Activated CD8-positive, alpha-beta memory T cell treated with anti-CD3 and anti-CD28 coated beads, Interleukin-2, amount 50 U/mL, for 48 hours (primary cell): ENCODE data around the gene FRY.

Source experiments
- DNase-seq: peaks from one replicate; pipeline ENCODE4 v3.0.0-alpha.2; 2020

Gene FRY

DNA sequence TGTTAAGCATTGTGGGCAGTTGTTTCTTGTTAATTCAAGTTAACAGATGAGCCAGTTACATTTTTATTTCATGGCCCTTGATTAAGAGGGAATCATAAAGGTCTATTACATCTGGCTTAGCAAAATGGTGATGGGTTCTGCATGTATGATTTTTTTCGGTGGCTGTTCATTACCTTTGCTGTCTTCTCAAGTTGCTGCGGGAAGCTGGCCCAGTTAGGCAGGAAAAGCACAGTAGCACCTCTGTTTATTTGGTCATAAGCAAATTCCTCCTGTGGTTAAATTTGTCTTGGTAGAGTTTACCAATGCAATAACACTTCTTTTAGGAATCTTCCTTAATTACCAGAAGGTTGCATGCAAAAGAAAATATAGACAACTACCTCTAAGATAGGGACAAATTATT lies 104.5 kb downstream of the FRY start:
- no peak for DNase-seq

DNA sequence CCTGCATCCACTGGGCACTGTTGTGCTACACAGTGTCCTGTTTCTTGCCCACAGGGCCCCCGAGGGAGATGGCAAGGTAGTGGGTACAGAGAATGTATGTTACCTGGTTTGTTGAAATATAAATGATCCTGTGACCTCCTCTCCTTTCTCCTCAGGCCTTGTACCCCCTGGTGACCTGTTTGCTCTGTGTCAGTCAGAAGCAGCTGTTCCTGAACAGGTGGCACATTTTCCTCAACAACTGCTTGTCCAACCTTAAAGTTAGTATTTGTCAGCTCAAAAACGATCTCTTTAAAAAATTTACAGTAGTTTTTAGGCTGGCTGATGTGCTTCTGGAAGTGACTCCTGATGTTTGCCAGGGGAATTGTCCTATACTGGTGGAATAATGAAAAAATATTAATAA lies 105.1 kb downstream of the FRY start:
- no peak for DNase-seq

DNA sequence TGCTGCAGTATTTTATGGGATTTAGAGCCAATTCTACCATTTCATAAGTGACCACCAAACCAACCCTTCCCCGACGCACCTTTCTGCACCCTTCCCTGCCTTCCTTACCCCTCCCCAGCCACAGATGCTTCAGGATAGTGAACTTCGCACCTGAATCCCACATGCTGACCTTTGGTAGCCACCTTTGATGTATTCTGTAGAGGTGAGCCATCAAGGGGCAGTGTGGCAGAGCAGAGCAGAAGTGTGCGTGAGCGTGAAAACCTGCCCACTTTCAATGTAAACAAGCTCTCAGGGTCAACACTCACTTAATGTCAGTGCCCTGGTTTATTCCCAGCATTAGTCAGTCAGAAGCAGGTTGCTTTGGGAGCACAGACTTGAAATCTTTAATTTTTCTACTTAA lies 107.7 kb downstream of the FRY start:
- DNase-seq: no peak

DNA sequence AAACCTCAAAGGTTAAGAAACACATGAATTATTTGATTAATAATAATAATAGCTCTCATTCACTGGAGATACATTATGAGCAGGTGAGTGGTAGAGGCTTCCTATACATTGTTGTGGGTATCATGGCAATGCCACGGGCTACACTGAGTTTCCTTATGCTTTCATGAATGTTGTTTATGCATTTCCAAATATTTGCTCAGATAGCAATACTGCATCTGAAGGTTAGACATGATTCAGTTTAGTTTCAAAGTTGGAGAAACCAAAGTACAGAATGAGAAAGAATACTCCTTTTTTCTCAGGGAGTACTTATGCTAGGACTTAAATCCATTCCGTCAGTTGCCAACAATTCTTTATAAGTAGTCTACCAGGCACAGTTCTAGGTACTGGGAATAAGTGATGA lies 108.5 kb downstream of the FRY start:
- no peak for DNase-seq

DNA sequence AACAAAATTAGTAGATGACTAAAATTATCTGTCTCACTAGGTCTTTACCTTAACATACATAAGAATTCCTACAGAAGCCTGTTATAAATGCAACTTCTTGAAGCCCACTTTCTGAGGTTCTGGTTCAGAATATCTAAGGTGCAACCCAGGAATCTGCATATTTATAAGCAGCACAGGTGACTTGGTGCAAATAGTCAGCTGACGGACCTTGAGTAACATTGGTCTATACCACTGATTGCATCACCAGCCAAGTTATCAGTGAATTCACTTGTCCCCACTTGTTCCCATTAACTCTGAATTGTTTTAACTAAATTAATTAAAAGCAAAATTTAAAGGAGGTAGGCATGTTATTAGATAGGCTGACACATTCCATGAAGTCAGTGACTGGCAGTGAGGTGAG lies 109.9 kb downstream of the FRY start:
- no peak for DNase-seq

DNA sequence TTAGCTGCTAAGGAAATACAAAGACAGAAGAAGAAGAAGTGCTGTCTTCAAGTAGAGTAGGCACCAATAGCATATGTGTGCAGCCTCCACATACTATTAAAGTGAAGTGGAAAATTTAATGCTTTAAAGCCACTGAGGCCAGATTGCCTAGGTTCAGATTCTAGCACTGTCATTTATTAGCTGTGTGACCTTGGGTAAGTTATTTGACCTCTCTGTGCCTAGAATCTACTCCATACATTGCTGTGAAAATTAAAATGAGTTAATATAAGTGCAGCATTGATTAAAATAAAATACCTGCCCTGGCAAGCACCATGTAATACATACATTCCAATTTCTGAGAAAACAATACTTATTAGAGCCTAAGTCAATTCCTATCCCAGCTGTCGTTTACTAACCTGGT lies 110.5 kb downstream of the FRY start:
- DNase-seq: no peak

DNA sequence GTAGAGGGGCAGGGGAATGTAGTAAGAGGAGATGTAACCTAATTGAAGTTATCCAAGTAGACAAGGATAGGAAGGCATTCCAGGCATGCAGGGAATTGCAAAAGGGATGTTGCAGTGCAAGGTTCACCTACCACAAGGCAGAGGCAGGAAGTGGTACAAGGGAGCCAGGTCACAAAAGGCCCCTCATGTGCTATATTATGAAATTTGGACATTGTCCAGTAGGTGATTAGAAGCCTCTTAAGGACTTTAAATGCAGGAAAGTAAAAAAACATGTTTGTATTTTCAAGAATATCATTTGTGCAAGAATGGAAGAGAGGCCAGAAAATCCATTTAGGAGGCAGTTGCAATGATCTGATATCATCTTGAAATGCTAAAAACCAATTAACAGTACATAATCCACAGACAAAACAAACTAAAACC lies 111.4 kb downstream of the FRY start:
- no peak for DNase-seq

DNA sequence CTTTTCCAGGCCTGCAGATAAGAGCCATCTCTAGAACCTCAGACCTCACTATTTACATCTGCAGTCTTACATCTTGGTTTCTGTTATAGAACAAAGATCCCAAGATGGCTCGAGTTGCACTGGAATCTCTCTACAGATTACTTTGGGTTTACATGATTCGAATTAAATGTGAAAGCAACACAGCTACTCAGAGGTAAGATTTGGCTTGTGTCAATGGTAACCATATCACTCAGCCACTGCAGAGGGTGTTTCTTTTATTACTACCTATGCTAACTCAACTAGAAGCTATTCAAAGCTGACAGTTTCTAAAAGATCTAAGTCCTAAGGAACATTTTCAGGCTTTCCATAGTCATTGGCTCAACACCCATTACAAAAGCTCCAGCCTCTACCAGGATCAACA lies 115.6 kb downstream of the FRY start:
- no peak for DNase-seq

DNA sequence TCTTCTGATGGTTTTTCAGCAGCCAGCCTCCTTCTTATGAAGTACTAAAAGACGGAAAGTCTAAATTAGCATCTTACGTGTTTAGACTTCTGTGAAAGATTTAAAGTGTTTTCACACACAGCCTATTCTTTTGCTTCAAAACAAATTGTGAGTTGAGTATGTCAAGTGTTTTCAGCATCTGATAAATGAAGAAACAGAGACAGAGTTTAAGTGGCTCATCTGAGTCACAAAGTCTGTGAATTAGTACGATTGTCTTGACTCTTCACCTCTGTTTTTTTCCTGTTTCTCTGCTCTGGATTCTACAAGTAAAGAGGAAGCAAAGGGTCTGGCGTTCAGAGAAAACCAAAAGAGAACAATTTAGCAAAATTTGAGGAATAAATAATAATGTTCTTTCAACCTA lies 116.4 kb downstream of the FRY start:
- DNase-seq: no peak

DNA sequence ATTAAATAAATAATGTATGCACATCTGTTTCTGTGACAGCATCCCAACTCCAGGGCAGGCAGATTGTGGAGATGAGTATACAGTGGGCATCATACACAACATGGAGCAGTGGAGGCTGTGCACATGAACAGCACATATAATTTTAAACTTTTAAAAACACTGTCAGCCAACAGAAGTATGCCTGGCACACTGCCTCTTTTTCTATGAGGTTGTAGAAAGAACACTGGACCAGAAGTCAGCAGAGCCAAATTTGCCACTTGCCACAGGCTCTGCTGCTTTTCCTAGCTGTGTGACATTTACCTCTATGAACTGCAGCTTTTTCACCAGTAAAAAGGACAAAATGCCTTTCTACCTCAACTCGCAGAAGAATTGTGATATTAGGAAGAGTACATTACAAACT lies 118.7 kb downstream of the FRY start:
- DNase-seq: no peak

DNA sequence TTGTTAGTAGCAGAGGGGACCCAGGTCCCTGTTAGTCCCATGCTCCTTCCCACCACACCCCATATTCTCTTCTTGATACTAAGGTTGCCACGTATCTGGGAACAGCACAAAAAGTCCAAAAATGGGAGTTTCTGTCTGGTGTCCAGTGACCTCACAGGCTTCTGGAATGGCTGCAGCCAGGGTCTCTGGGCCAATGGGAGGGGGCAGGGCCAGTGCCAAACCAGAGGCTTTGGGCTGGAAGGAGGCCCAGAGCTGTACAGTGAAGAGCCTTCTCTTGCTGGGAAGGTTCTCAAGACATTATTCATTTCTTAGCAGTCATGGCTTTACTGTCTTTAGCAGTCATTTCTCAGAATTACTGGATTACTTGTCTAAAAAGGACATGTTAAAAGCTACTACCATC lies 119.2 kb downstream of the FRY start:
- no peak for DNase-seq

DNA sequence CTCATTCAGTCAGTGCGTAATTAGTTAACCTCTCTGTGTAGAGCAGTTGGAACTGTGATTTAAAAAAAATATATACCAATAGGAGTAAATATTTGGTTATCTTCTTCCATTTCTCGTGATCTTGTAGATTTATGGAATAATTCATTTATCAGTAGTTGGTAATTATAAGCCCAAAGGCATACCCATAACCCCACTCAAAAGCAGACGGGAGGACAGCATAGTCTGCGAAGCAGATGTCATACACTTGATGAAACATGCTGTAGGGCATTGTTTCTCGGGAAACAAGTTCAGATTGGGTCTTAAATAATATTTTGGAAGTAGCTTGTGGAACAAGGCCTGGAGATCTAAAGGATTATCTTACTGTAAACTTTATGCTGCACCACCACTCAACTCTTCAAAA lies 119.7 kb downstream of the FRY start:
- DNase-seq: no peak

DNA sequence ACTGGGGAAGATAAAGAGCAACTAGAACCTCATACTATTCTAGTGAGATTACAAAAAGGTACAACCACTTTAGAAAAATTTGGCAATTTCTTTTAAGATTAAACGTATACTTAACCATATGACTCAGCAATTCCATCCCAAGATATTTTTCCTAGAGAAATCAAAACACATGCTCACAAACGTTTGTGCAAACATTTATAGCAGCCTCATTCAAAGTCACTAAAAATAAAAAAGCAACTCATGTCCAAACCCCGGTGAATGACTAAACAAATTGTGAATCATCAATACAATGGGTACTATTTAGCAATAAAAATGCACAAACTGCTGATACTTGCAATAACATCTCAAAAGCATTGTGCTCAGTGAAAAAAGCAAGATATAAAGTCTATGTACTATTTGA lies 121.5 kb downstream of the FRY start:
- DNase-seq: no peak

DNA sequence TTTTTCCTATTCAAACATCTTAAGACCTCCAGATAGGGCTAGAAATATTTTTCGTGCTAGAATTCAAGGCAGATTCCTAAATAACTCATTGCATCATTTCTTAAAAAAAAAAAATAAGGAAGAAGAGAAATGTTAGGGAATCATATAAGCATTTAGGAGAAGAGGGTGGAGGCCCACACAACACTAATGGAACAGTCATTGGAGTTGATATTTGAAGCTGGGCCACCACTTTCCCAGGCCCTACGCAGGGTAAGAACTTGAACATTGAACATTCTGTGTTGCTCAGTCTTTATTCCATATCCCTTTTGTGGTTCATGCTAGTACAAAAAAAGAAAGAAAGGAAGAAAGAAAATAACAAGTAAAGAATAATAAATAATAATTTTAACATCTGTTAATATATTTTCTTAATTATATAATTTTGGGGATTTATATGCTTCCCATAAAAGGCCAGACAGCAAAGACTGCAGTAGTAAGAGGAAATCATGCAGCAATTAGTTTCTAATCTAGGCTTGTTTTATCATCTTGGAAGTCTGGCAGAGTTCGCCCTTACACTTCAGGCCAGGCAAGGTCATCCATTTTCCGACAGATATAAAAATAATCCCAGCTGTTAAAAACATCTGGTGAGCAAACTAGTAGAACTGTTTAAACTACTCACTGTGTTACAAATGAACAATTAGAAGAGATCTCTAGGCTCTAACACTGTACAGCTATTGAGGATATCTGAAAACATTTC lies 127.7 kb downstream of the FRY start:
- DNase-seq: no peak

DNA sequence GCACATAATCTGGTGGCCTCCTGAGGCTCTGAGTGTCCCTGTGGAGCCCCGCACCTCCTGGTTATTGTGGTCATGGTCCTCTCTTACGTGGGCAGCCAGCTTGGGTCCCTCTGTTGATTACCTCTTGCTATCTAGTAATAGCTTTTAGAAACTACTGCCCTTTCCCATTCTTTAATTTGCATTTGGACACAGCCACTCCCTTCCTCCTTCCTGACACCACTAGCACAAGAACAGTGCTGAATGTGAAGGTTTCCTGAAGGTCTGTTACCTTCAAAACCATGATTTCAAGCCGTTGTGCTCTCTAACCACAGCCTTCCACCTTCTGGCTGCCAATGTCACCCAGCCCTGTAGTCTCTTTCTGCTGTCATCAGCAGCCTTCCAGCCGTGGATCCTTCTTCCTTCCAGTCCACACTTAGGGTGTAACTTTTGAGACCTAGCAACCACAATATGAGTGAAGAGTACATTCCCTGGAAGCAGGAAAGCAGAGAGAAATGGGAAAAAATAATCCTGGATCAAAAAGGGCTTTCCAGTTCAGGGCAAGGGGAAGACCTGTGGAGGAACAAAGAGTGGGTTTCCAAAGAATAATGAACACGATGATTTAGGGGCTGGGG lies 130.9 kb downstream of the FRY start:
- no peak for DNase-seq

DNA sequence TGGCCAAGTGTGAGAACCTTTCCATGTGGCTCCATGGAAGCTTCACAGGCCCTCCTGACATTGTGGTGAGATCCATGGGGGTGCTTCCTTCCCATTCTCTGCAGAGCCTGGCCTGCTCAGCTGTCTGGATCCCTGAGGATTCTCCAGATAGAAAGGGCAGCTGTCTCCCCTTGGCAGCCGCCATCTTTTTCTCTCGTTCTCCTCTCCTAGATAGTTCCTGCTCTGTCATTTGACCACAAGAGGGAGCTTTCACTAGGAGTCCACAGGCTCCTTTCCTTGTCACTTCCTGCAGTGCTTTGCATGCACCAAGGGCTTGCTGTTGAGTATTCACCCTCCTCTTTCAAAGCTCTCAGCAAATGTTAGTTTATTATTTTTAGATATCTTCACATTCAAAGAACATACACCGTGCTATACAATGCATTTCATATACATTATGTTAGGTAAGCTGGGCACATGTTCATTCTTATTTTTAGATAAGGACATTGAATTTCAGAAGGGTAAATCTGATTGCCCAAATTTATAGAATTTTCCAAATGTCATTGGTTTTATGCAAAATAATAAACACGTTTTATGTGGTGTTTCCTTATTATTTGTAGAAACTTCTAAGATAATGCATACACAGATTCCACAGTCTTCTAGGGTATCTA lies 133.2 kb downstream of the FRY start:
- DNase-seq: no peak

DNA sequence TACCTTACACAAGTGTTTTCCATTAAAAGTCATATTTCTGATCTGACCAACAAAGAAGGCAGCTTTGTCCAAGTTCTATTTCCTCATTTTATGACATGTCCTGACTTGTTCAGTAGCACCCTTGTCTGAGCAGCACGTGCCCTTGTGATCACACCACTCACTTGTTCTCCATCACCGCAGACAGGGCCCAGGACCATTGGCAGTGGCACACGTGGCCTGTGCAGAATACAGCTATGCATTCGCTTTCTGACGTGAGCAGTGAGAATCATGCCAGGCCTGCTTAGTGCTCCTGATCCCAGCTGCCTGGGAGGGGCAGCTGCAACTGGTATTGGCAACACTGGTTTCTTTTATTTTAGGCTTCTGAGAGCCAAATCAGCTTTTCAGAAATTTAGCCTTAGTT lies 134.2 kb downstream of the FRY start:
- DNase-seq: no peak

DNA sequence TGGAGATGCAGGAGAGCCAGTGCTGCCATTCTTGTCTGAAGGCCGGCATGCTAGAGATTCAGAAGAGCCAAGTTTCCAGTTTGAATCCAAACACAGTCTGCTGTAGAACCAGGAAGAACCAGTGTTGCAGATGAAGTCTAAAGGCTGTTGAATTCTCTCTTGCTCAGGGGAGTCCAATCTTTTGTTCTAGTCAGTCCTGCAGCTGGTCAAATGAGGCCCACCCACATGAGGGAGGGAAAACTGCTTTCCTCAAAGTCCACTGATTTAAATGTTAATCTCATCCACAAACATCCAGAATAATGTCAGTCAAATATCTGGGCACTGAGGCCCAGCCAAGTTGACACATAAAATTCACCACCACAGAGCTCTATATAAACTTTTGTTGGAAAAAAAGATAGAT lies 136.6 kb downstream of the FRY start:
- no peak for DNase-seq

DNA sequence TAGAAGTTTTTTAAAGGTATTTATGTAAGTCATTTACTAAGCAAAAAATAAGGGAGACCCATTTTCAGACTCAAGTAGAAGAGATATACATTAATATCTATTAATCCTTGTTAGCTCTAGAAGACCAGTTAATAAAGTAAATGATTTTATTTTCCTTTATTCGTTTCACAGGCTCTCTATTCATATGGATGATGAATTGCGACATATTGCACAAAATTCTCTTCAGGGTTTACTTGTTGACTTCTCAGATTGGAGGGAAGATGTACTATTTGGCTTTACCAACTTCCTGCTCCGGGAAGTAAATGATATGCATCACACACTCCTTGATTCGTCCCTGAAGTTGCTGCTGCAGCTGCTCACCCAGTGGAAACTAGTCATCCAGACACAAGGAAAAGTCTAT lies 139.3 kb downstream of the FRY start:
- DNase-seq: no peak

DNA sequence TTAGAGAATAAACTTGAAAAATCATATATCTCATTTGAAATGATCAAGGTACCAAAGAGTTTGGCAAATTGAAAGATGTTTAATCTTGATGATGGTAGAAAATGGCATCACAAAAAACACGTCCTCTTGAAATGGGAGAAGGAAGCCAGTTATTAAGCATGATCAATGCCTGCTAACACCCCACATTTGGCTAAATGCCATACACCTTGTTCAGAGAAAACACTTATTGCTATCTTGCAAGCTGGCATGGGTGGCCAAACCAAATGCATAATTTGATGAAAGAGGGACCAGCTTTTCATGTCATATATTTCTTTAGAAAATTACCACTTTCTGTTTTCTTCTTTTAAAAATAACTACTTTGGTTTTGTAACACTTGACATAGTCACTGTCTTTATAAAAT lies 142.3 kb downstream of the FRY start:
- no peak for DNase-seq

DNA sequence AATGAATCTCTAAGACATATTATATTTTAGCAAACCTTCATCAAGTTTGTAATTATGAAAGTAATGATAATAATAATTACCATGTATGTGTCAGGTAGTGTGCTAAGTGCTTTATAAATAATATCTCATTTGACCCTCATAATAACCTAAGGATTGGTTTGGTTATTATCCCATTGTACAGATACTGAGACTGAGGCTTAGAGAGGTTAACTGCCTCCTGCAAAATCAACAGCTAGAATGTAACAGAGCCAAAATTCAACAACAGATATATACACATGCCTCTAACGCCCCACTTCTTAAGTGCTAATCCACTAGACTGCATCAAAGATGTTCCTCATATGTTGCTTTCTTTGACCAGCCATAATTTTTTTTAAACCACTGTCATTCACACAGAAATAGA lies 142.8 kb downstream of the FRY start:
- no peak for DNase-seq

DNA sequence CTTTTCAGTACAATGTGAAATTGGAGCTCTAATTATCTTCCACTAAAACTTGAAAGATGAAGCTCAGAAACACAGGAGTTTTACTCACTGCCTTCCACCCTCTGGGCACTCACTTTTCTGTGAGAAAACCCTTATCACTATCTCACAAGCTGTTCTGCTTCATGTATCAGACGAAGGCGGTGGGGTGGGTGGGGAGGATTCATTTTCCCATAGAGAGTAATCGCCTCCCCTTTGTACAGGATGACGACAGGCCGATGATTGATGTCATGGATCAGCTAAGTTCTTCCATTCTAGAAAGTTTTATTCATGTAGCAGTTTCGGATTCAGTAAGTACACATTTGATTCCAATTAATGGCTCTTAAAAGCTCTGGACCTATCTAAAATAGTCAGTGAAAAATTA lies 143.7 kb downstream of the FRY start:
- DNase-seq: no peak

DNA sequence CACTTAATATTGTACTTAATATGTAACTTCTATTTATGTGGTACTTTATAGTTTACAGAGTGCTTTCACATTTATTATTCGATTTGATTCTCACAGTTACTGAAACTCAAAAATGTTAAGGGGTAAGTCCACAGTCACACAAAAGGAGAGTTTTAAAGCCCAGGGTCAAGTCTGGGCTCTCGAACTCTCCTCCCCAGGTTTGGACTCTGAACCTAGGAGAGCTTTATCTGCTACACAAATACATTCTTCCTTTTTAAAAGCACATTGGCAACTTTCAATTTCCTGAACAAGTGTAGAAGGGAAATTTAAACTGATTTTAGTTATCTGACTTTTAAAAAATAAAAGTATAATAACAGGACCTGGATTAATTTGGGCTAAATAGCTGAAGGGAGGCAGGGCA lies 144.4 kb downstream of the FRY start:
- no peak for DNase-seq

DNA sequence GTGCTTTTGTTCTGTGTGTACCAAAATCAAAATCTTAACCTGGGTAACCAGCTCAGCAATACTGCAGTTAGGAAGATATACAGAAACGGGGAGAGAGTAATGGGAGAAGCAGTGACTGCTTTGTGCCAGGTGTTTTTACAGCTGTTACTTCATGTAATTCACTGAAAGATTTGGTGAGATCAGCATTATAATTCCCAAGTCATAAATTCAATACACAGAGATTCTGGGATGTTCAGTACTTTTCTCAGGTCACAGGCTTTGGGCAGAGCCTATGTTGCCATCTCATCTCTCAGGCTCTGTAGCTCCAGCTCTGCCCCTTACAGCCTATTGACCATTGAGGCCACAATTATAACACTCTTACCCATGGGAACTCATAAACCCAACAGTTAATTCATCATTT lies 145.1 kb downstream of the FRY start:
- DNase-seq: no peak

DNA sequence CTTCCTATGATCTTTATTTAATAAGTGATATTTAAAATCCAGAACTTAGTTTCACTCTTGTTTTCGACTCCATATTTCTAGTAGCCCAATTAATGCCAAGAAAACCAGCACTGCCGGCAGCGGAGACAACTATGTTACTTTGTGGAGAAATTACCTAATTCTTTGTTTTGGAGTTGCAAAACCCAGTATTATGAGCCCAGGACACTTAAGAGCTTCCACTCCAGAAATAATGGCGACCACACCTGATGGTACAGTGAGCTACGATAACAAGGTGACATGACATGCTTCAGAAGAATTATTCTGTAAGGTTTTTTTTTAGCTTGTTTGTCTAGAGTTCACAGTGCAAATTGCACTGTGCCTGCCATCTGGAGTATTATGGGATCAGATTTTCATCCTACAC lies 147.2 kb downstream of the FRY start:
- no peak for DNase-seq
